GM23338 (cell line): ENCODE results near the gene RNU5D-1.

ENCODE experiments used
- CREB1 ChIP-seq: fragments of 250-450 bp; sonication (Bioruptor Pico); IDR thresholded peaks from 2 replicates; pipeline ENCODE4 v1.5.0; 2020; ENCODE audit warnings: low read depth, mild to moderate bottlenecking, moderate library complexity
- EZH2phosphoT487 ChIP-seq: fragments of 200-600 bp; sonication (generic); IDR thresholded peaks from one replicate; pipeline ENCODE4 v1.8.1; 2018; ENCODE audit warnings: antibody characterized with exemption; ENCODE audit not compliant: unreplicated experiment
- POLR2AphosphoS5 ChIP-seq: IDR thresholded peaks from 2 replicates; pipeline ENCODE4 v1.6.1; 2016; ENCODE audit warnings: antibody characterized with exemption, low read depth
- TF ChIP-seq, protein P1 (sequence below), 2 experiments: fragments of 200-600 bp in 1 of 2; sonication (generic) in 1 of 2; conservative IDR thresholded peaks; 2 replicates each; pipeline versions ENCODE4 v1.5.1 to v1.6.1; 2016 to 2017; ENCODE audit warnings: antibody characterized with exemption in 2 of 2, low read depth in 2 of 2, mild to moderate bottlenecking in 2 of 2, moderate library complexity in 1 of 2

GRCh38 chr1:44777547-44777946 is 46.6 kb upstream of the RNU5D-1 start:
- TF ChIP-seq EZH2phosphoT487 (no peak), CREB1 (no peak), POLR2AphosphoS5 (0 out of 2 replicates have a peak, but pooled peaks have one; percentile 8)
- TF ChIP-seq, protein P1, sequence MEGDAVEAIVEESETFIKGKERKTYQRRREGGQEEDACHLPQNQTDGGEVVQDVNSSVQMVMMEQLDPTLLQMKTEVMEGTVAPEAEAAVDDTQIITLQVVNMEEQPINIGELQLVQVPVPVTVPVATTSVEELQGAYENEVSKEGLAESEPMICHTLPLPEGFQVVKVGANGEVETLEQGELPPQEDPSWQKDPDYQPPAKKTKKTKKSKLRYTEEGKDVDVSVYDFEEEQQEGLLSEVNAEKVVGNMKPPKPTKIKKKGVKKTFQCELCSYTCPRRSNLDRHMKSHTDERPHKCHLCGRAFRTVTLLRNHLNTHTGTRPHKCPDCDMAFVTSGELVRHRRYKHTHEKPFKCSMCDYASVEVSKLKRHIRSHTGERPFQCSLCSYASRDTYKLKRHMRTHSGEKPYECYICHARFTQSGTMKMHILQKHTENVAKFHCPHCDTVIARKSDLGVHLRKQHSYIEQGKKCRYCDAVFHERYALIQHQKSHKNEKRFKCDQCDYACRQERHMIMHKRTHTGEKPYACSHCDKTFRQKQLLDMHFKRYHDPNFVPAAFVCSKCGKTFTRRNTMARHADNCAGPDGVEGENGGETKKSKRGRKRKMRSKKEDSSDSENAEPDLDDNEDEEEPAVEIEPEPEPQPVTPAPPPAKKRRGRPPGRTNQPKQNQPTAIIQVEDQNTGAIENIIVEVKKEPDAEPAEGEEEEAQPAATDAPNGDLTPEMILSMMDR (conservative IDR thresholded peaks at IDR 0.05; ENCODE audit: low read depth in 2 of 2): no peak
